PC-9 (cell line): ENCODE measurements around the gene EVX1.

ENCODE experiments used
- CTCF ChIP-seq: fragments of 200-600 bp; sonication (generic); conservative IDR thresholded peaks from 2 replicates; pipeline ENCODE4 v1.6.1; 2017; ENCODE audit warnings: mixed run types, antibody characterized with exemption, mild to moderate bottlenecking, moderate library complexity
- EZH2 ChIP-seq: fragments of 200-600 bp; sonication (generic); IDR thresholded peaks from 2 replicates; pipeline ENCODE4 v1.8.0; 2017; ENCODE audit warnings: antibody characterized with exemption, low read depth

GRCh38 chr7:27211764-27212204 lies 30.8 kb upstream of the EVX1 start:
- TF ChIP-seq CTCF = no peak
- no peak for TF ChIP-seq EZH2
